Ishikawa (cell line): ENCODE measurements around the gene ADAMTSL1.

Experiments
- CREB1 ChIP-seq: IDR thresholded peaks from 2 replicates; pipeline ENCODE4 v1.6.1; 2012; ENCODE audit warnings: low read depth
- EGR1 ChIP-seq: IDR thresholded peaks from 2 replicates; pipeline ENCODE4 v1.6.1; 2012
- EP300 ChIP-seq: IDR thresholded peaks from 2 replicates; pipeline ENCODE4 v1.6.1; 2012; ENCODE audit warnings: borderline replicate concordance
- FOXM1 ChIP-seq: IDR thresholded peaks from 2 replicates; pipeline ENCODE4 v1.6.1; 2012; ENCODE audit warnings: low read depth, borderline replicate concordance
- NFIC ChIP-seq: IDR thresholded peaks from 2 replicates; pipeline ENCODE4 v1.6.1; 2012
- RAD21 ChIP-seq: IDR thresholded peaks from 2 replicates; pipeline ENCODE4 v1.6.1; 2012; ENCODE audit warnings: low read depth
- TAF1 ChIP-seq: IDR thresholded peaks from 2 replicates; pipeline ENCODE4 v1.6.1; 2012; ENCODE audit warnings: low read depth, mild to moderate bottlenecking
- TCF12 ChIP-seq: IDR thresholded peaks from 2 replicates; pipeline ENCODE4 v1.6.1; 2012; ENCODE audit warnings: low read depth
- TEAD4 ChIP-seq: IDR thresholded peaks from 2 replicates; pipeline ENCODE4 v1.6.1; 2012
- YY1 ChIP-seq: IDR thresholded peaks from 2 replicates; pipeline ENCODE4 v1.6.1; 2012; ENCODE audit warnings: low read depth
- ZBTB7A ChIP-seq: IDR thresholded peaks from 2 replicates; pipeline ENCODE4 v1.6.1; 2012; ENCODE audit warnings: low read depth
- TF ChIP-seq, protein P1 (sequence below): IDR thresholded peaks from 2 replicates; pipeline ENCODE4 v1.6.1; 2012
- TF ChIP-seq, protein P2 (sequence below): IDR thresholded peaks from 2 replicates; pipeline ENCODE4 v1.6.1; 2012; ENCODE audit warnings: low read depth, mild to moderate bottlenecking

DNA sequence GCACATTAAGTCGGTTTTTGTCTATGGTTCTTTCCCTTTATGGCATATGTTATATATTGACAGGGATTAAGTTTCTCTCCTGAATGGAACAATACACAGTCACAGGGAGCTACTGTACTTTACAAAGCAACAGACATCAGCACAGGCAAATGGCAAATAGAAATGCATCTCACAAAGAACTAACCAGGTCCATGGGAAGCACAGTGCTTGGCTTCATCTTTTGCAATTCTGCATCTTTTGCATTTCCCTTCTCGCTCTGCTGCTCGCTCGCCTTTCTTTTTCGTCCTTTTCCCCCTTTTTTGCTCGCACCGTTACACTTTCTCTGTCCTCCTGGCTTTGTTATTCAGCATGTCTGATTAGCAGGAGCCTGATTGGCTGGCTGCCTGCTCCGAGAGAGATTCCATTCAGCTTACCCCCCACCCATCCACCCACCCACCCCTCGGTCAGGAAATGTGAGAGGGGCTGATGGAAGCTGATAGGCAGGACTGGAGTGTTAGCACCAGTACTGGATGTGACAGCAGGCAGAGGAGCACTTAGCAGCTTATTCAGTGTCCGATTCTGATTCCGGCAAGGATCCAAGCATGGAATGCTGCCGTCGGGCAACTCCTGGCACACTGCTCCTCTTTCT lies at the start of gene ADAMTSL1:
- TF ChIP-seq EP300, result no peak
- TF ChIP-seq, protein P1, sequence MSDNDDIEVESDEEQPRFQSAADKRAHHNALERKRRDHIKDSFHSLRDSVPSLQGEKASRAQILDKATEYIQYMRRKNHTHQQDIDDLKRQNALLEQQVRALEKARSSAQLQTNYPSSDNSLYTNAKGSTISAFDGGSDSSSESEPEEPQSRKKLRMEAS, result no peak
- TF ChIP-seq YY1, result no peak
- TF ChIP-seq TCF12, result no peak
- TF ChIP-seq TEAD4, result no peak
- no peak for TF ChIP-seq TAF1
- no peak for TF ChIP-seq RAD21
- no peak for TF ChIP-seq EGR1
- no peak for TF ChIP-seq ZBTB7A
- no peak for TF ChIP-seq FOXM1
- TF ChIP-seq CREB1, result no peak
- TF ChIP-seq, protein P2, sequence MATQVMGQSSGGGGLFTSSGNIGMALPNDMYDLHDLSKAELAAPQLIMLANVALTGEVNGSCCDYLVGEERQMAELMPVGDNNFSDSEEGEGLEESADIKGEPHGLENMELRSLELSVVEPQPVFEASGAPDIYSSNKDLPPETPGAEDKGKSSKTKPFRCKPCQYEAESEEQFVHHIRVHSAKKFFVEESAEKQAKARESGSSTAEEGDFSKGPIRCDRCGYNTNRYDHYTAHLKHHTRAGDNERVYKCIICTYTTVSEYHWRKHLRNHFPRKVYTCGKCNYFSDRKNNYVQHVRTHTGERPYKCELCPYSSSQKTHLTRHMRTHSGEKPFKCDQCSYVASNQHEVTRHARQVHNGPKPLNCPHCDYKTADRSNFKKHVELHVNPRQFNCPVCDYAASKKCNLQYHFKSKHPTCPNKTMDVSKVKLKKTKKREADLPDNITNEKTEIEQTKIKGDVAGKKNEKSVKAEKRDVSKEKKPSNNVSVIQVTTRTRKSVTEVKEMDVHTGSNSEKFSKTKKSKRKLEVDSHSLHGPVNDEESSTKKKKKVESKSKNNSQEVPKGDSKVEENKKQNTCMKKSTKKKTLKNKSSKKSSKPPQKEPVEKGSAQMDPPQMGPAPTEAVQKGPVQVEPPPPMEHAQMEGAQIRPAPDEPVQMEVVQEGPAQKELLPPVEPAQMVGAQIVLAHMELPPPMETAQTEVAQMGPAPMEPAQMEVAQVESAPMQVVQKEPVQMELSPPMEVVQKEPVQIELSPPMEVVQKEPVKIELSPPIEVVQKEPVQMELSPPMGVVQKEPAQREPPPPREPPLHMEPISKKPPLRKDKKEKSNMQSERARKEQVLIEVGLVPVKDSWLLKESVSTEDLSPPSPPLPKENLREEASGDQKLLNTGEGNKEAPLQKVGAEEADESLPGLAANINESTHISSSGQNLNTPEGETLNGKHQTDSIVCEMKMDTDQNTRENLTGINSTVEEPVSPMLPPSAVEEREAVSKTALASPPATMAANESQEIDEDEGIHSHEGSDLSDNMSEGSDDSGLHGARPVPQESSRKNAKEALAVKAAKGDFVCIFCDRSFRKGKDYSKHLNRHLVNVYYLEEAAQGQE, result no peak
- TF ChIP-seq NFIC, result no peak
